Kidney (tissue), 14 donors: ENCODE results near the gene SEPTIN8. TPM values are rescaled to one million over a fixed set of nuclear protein-coding genes. Genes with fewer than 3 reads are reported as not detected.

Source experiments
- DNase-seq, 5 donors: peaks; one replicate each; pipeline ENCODE4 v3.0.0-alpha.2; 2013 to 2020
- FAIRE-seq: peaks from 2 replicates; lab custom pipeline; 2012; peaks lifted over from hg19 to GRCh38; lab: Jason Lieb, UNC
- H3K27ac ChIP-seq, 2 donors: one replicate each; pipeline ENCODE4 v1.7.0; 2013; ENCODE audit warnings: low read depth in 2 of 2, low read length in 2 of 2, inconsistent platforms in 1 of 2
- H3K27me3 ChIP-seq: one replicate; pipeline ENCODE4 v1.7.1; 2013; ENCODE audit warnings: low read length, inconsistent platforms; ENCODE audit not compliant: control insufficient read depth, insufficient read depth
- H3K36me3 ChIP-seq, 3 donors: one replicate each; pipeline versions ENCODE4 v1.7.0 to v1.7.1; 2013; ENCODE audit warnings: low read length in 3 of 3, control low read depth in 1 of 3, inconsistent platforms in 1 of 3; ENCODE audit not compliant: insufficient read depth in 3 of 3, control insufficient read depth in 2 of 3
- H3K4me1 ChIP-seq, 3 donors: one replicate each; pipeline versions ENCODE4 v1.7.0 to v1.7.1; 2013; ENCODE audit warnings: low read length in 3 of 3, inconsistent platforms in 1 of 3, low read depth in 1 of 3; ENCODE audit not compliant: control insufficient read depth in 2 of 3, insufficient read depth in 2 of 3
- H3K4me3 ChIP-seq, 3 donors: one replicate each; pipeline versions ENCODE4 v1.7.0 to v1.8.1; 2013; ENCODE audit warnings: low read length in 3 of 3, control low read depth in 1 of 3, inconsistent platforms in 1 of 3
- H3K9ac ChIP-seq, 3 donors: one replicate each; pipeline versions ENCODE4 v1.7.0 to v1.7.1; 2013; ENCODE audit warnings: low read length in 3 of 3, control low read depth in 1 of 3, inconsistent platforms in 1 of 3
- H3K9me3 ChIP-seq, 3 donors: one replicate each; pipeline versions ENCODE4 v1.7.0 to v1.7.1; 2013; ENCODE audit warnings: low read length in 3 of 3, control low read depth in 1 of 3, inconsistent platforms in 1 of 3; ENCODE audit not compliant: control insufficient read depth in 2 of 3, insufficient read depth in 1 of 3
- intact Hi-C: fragments of 100-400 bp; cut with DNase I; formaldehyde crosslinking; loops from one replicate; pipeline ENCODE4 v1.11.1; 2022
- polyA plus RNA-seq: library from polyadenylated mRNA; stranded (reverse); fragments of 350-450 nt; fragmentation: Illumina TruSeq; extraction: RNeasy Lipid Tissue Mini Kit (QIAGEN cat#74804); gene quantifications from one replicate; pipeline ENCODE4 v1.2.3, GENCODE V29; 2014; ENCODE audit warnings: low read depth, low replicate concordance; ENCODE audit not compliant: insufficient read depth
- total RNA-seq: library from RNA; stranded (reverse); fragmentation: NEBNext Ultra II Directional; extraction: Animal tissue kit (Norgen Biotek cat#: 25700); gene quantifications from one replicate; pipeline ENCODE4 v1.2.1, GENCODE V29; 2021
- TF ChIP-seq, protein P1 (sequence below): IDR thresholded peaks from 3 replicates; pipeline ENCODE4 v1.5.1; 2012; ENCODE audit warnings: mild to moderate bottlenecking, moderate library complexity, borderline replicate concordance; ENCODE audit not compliant: insufficient read depth; ENCODE audit errors: extremely low read depth
- donor health status: control.
- donor health status: control.
- donor health status: control.
- donor health status: control.
- donor health status: control.
- donor health status: DM: yes; HTN: yes; CAD: no.
- donor health status: Normal renal cell carcinoma (clear cell type).

SEPTIN8 gene
- total and polyA plus RNA-seq, 2 donors from 2014 or later: 24.9 to 54.4 TPM

DNA sequence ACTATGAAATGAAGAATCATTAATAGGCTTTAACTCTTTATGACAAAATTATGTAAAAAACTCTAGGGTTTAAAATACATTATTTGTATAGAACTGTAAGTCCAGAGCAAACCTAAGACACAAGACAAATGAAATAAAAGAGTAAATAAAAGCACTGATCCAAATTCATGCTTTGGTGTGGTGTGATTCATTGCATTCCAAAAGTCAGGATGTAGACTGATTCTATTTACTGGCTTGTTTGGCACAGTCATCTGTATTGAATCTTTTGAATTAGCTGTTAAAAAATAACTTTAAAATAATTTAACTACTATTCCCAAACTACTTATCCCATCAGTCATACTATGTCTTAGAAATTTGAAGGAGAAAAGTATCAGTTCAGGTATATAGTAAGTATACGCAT is 72.2 kb downstream of the SEPTIN8 start:
- no peak overlapping the region for H3K27ac ChIP-seq
- TF ChIP-seq, protein P1, sequence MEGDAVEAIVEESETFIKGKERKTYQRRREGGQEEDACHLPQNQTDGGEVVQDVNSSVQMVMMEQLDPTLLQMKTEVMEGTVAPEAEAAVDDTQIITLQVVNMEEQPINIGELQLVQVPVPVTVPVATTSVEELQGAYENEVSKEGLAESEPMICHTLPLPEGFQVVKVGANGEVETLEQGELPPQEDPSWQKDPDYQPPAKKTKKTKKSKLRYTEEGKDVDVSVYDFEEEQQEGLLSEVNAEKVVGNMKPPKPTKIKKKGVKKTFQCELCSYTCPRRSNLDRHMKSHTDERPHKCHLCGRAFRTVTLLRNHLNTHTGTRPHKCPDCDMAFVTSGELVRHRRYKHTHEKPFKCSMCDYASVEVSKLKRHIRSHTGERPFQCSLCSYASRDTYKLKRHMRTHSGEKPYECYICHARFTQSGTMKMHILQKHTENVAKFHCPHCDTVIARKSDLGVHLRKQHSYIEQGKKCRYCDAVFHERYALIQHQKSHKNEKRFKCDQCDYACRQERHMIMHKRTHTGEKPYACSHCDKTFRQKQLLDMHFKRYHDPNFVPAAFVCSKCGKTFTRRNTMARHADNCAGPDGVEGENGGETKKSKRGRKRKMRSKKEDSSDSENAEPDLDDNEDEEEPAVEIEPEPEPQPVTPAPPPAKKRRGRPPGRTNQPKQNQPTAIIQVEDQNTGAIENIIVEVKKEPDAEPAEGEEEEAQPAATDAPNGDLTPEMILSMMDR: no peak
- H3K4me1 ChIP-seq: no peaks in the 10 kb centered on the region
- H3K9ac ChIP-seq: no peak overlapping the region
- H3K9me3 ChIP-seq: no peaks in the 10 kb centered on the region
- FAIRE-seq (no peak), DNase-seq (no peak)
- no peaks in the 10 kb centered on the region for H3K27me3 ChIP-seq
- peaks cover 0 to 6% (median 5%) of the 10 kb centered on the region in 3 donors for H3K36me3 ChIP-seq
- intact Hi-C loops: no loop called here
- H3K4me3 ChIP-seq: no peak overlapping the region

Other genes with a start within 250 kb of the SEPTIN8 start
- not detected for gene IL5, start 233.7 kb downstream of the SEPTIN8 start, total RNA-seq
- gene IL5, start 233.7 kb downstream of the SEPTIN8 start, polyA plus RNA-seq: not detected
- 36.4 TPM for gene RAD50, start 220.3 kb downstream of the SEPTIN8 start, total RNA-seq
- 12.6 TPM for gene RAD50, start 220.3 kb downstream of the SEPTIN8 start, polyA plus RNA-seq
- gene IL13, start 119.1 kb downstream of the SEPTIN8 start, total RNA-seq: not detected
- gene IL13, start 119.1 kb downstream of the SEPTIN8 start, polyA plus RNA-seq: not detected
- not detected for gene IL4, start 103.2 kb downstream of the SEPTIN8 start, total RNA-seq
- not detected for gene IL4, start 103.2 kb downstream of the SEPTIN8 start, polyA plus RNA-seq
- gene KIF3A, start 39.7 kb downstream of the SEPTIN8 start, total RNA-seq: 13.9 TPM
- gene KIF3A, start 39.7 kb downstream of the SEPTIN8 start, polyA plus RNA-seq: 7.1 TPM
- gene CCNI2, start 29.8 kb downstream of the SEPTIN8 start, total RNA-seq: 3.4 TPM
- 3.8 TPM for gene CCNI2, start 29.8 kb downstream of the SEPTIN8 start, polyA plus RNA-seq
- gene SOWAHA, start 36.1 kb upstream of the SEPTIN8 start, total RNA-seq: 4.1 TPM
- 7.1 TPM for gene SOWAHA, start 36.1 kb upstream of the SEPTIN8 start, polyA plus RNA-seq
- gene SHROOM1, start 53.4 kb upstream of the SEPTIN8 start, total RNA-seq: 13.4 TPM
- gene SHROOM1, start 53.4 kb upstream of the SEPTIN8 start, polyA plus RNA-seq: 7.8 TPM
- 0.88 TPM for gene GDF9, start 89.2 kb upstream of the SEPTIN8 start, total RNA-seq
- gene GDF9, start 89.2 kb upstream of the SEPTIN8 start, polyA plus RNA-seq: 0.88 TPM
- 306 TPM for gene UQCRQ, start 89.4 kb upstream of the SEPTIN8 start, total RNA-seq
- 1,158 TPM for gene UQCRQ, start 89.4 kb upstream of the SEPTIN8 start, polyA plus RNA-seq
- gene LEAP2, start 96.4 kb upstream of the SEPTIN8 start, total RNA-seq: 1.5 TPM
- 6.9 TPM for gene LEAP2, start 96.4 kb upstream of the SEPTIN8 start, polyA plus RNA-seq
- gene AFF4, start 186.4 kb upstream of the SEPTIN8 start, total RNA-seq: 83.7 TPM
- 8.8 TPM for gene AFF4, start 186.4 kb upstream of the SEPTIN8 start, polyA plus RNA-seq
- 19.9 TPM for gene ZCCHC10, start 249.3 kb upstream of the SEPTIN8 start, total RNA-seq
- 32.7 TPM for gene ZCCHC10, start 249.3 kb upstream of the SEPTIN8 start, polyA plus RNA-seq